Adipocyte (in vitro differentiated cells): ENCODE data around the gene FAH.

Experiments
- DNase-seq: peaks from one replicate; pipeline ENCODE4 v3.0.0-alpha.2; 2015; ENCODE audit warnings: low read depth
- H3K27me3 ChIP-seq: replicated peaks from 2 replicates; pipeline ENCODE4 v1.7.0; 2013; ENCODE audit warnings: mild to moderate bottlenecking, low read length, moderate library complexity; ENCODE audit not compliant: control insufficient read depth, insufficient read depth
- H3K36me3 ChIP-seq: 2 replicates; pipeline ENCODE4 v1.7.0; 2013; ENCODE audit warnings: low read length, mild to moderate bottlenecking, moderate library complexity; ENCODE audit not compliant: control insufficient read depth, insufficient read depth, severe bottlenecking
- H3K4me1 ChIP-seq: 2 replicates; pipeline ENCODE4 v1.7.0; 2013; ENCODE audit warnings: mild to moderate bottlenecking, low read length, moderate library complexity; ENCODE audit not compliant: control insufficient read depth, insufficient read depth
- H3K4me3 ChIP-seq: 2 replicates; pipeline ENCODE4 v1.7.0; 2013; ENCODE audit warnings: mild to moderate bottlenecking, low read length, moderate library complexity
- H3K9ac ChIP-seq: 2 replicates; pipeline ENCODE4 v1.7.0; 2013; ENCODE audit warnings: mild to moderate bottlenecking, low read length, moderate library complexity
- H3K9me3 ChIP-seq: 2 replicates; pipeline ENCODE4 v1.7.0; 2013; ENCODE audit warnings: mild to moderate bottlenecking, low read length, moderate library complexity; ENCODE audit not compliant: control insufficient read depth

The FAH gene

DNA sequence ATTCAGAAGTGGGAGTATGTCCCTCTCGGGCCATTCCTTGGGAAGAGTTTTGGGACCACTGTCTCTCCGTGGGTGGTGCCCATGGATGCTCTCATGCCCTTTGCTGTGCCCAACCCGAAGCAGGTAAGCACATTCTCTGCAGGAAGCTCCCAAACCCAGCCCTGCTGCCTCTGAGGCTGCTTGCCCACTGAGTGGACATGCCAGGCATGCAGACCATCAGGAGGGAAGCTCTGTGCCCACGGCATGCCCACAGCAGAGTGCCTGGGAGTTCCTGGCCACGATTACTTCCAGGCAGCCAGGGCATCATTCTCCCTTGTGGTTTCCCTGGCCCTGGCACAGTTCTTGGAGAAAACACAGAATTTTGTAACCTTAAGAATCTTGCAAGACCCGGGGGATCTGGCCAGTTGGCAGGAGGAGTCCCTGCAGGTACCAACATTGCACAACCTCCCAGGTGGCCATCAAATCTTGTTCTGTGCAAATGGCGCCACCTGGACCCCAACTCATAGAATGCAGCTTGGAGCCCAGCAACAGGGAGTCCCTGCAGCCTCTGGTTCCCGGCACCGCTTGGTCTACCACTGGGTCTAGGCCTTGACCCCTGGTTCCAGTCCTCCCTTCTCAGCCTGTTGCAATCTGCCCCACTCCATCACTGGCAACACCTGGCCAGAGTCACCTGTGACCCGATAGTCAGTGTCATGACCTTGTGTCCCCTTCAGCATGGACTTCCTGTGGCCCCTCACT lies 20.4 kb downstream of the FAH start:
- peaks cover 27% of the 10 kb centered on the region for H3K36me3 ChIP-seq
- H3K9me3 ChIP-seq: no peaks in the 10 kb centered on the region
- peaks cover 54% of the 10 kb centered on the region for H3K4me1 ChIP-seq
- H3K27me3 ChIP-seq: no peaks in the 10 kb centered on the region
- DNase-seq: peak; percentile 72
- peak overlapping the region; percentile 67 for H3K9ac ChIP-seq
- no peak overlapping the region for H3K4me3 ChIP-seq

DNA sequence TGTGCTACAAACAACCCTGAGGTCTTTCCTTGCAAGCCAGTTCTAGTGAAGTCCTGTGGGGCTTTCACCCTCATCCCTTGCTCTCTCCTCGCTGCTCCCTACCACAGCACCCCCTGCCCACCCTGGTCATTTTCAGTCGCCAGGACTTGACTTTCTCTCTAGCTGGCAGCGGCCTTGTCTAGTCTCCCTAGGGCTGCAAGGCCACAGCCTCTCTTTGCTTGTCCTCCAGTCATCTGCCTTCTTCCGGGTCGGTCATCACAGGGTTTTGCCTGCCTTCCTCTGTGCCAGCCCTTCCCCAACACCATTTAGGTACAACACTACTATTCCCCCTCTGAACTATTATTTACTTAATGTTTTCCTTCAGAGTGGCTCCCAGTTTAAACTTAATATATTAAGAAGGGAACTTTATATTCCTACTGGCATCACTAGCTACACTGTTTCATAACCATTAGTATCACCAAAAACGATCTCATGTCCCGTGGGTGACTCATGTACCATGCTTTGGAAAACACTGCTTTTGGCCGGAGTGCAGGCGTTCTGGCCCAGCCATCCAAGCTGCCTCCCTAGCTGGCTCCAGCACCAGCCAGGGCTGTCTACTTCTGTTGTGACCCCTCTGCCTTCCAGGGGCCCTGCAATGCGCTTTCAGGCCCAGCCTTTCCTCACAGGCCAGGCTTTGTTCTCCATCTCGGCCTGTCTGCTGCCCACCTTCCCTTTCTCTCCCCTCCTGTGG lies 21.4 kb downstream of the FAH start:
- DNase-seq: peak; percentile 92
- Histone ChIP-seq H3K9ac (peak overlapping the region; percentile 67), H3K4me1 (peaks cover 59% of the 10 kb centered on the region), H3K36me3 (peaks cover 19% of the 10 kb centered on the region), H3K4me3 (peak overlapping the region; percentile 36), H3K9me3 (no peaks in the 10 kb centered on the region), H3K27me3 (no peaks in the 10 kb centered on the region)

DNA sequence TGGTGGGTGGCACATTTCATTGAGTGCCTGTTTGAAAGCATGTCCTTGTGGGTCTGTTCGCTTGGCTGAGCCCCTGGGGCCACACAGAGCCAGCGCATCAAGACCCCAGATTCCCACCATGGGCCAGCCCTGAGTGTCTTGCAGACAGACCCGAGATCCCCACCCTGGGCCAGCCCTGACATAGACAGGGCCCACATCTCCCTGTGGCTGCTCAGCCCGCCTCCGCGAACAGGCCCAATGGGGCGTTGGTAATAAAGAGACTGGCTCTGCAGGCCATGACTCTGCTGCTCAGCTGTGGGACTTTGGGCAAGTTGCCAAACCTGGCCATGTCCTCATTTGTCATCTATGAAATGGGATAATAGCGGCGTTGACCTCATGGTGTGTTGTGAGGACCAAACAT lies 22.6 kb downstream of the FAH start:
- Histone ChIP-seq H3K36me3 (peaks cover 21% of the 10 kb centered on the region), H3K27me3 (no peaks in the 10 kb centered on the region), H3K9me3 (no peaks in the 10 kb centered on the region), H3K9ac (no peak overlapping the region), H3K4me3 (no peak overlapping the region), H3K4me1 (peaks cover 69% of the 10 kb centered on the region)
- DNase-seq: no peak

DNA sequence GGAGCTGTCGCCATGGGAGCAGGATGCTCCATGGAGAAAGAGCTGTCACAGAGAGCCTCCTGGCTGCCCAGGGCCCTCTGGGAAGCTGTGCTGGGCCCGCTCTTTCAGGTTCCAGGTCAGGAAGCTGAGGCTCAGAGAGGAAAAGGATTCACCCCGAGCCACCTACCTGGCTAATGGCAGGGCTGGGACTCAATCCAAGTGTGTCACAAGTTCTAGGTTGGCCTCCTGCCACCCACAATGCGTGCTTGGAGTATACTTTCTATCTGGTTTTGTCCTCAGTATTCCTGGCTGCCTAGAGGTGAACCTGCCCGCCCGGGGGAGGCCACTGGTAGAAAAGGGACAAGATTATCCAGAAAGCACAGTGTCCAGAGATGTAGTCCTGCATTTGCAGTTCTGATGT lies 23.6 kb downstream of the FAH start:
- H3K4me1 ChIP-seq: peaks cover 68% of the 10 kb centered on the region
- DNase-seq: no peak
- no peaks in the 10 kb centered on the region for H3K27me3 ChIP-seq
- no peaks in the 10 kb centered on the region for H3K9me3 ChIP-seq
- peaks cover 30% of the 10 kb centered on the region for H3K36me3 ChIP-seq
- no peak overlapping the region for H3K4me3 ChIP-seq
- no peak overlapping the region for H3K9ac ChIP-seq

DNA sequence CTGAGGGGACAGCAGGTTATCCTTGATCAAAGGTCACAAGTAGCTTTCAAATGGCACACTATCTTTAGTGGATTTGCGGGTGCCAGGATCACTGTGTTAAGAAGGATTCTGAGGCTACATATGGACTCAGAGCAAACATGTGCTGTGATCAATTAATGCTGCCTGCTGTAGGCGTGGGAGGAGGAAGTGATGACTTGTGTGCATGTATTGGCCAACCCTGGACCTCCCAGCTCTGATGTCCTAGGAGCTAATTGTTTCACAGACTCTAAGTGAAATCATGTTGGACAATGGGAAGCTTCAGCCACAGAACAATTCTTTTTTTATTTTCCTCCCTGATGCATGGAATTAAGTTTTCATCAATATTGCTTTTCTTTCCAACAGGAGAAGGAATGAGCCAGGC lies 24.4 kb downstream of the FAH start:
- no peak for DNase-seq
- H3K9ac ChIP-seq: no peak overlapping the region
- peaks cover 62% of the 10 kb centered on the region for H3K4me1 ChIP-seq
- H3K27me3 ChIP-seq: no peaks in the 10 kb centered on the region
- no peaks in the 10 kb centered on the region for H3K9me3 ChIP-seq
- H3K36me3 ChIP-seq: peaks cover 36% of the 10 kb centered on the region
- peak overlapping the region; percentile 20 for H3K4me3 ChIP-seq

DNA sequence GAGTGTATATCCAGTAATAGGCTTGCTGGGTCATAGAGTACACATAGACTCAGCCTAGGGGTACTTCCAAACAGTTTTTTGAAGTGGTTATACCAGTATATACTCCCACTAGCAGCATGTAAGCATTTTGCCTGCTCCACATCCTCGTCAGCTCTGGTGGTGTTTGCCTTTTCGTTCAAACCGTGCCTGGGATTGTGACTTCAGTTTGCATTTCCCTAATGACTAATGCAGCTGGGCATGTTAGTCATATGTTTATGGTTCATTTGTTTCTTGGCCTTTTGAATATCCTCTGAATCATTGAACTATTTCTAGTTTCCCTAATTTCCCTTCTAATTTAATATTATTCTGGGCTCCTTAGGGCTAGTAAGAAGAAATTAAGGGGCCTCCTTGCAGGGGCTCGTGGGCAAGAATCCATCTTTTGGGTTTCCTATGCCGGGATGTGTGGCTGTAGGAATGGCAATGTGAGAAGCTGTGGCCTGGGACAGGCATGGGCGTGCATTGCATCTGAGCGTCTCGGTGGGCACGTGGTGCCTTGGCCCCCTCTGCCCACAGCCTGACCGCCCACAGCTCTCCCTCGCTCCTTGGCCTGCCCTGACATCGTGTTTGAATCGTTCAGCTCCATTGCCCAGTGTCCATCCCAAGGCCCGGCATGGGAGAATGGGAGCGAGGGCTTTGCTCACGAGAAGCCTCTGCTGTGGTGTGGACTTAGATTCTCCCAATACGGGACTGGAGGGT lies 26.4 kb downstream of the FAH start:
- H3K36me3 ChIP-seq: peaks cover 51% of the 10 kb centered on the region
- H3K4me1 ChIP-seq: peaks cover 56% of the 10 kb centered on the region
- peak; percentile 86 for DNase-seq
- H3K4me3 ChIP-seq: peak overlapping the region; percentile 25
- no peaks in the 10 kb centered on the region for H3K9me3 ChIP-seq
- H3K9ac ChIP-seq: peak overlapping the region; percentile 37
- no peaks in the 10 kb centered on the region for H3K27me3 ChIP-seq

DNA sequence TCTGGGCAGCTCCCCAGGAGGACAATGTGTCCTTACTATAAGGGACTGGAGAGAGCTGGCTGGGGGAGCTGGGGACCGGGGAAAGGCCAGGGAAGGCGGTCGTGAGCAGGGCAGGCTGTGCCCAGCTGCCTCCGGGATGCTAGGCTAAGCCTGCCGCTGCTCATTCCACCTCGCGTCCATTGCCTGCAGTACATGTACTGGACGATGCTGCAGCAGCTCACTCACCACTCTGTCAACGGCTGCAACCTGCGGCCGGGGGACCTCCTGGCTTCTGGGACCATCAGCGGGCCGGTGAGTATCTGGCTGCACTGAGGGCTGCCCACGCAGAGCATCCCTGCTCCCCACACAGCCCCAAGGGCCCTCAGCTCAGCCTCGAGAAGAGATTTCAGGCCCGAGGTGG lies 27.1 kb downstream of the FAH start:
- no peak for DNase-seq
- Histone ChIP-seq H3K9me3 (no peaks in the 10 kb centered on the region), H3K36me3 (peaks cover 56% of the 10 kb centered on the region), H3K27me3 (no peaks in the 10 kb centered on the region), H3K9ac (no peak overlapping the region), H3K4me1 (peaks cover 48% of the 10 kb centered on the region), H3K4me3 (no peak overlapping the region)

DNA sequence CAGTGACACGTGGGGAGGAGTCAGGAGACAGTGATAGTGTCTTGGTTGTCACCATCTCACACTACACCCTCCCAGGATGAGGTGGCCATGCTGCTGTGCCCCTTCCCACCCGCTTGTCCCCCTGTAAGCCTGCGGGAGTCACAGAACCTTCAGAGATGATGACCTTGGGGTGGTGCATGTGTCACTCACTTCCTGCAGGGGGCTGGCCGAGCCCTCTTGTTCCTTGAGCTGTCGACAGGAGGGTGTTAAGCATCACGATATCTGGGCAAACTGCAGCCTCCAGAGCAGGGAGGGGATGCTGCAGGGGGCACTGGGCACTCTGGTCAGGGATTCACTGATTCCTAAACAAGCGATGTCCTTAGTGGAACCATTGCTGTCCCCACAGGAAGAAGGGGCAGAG lies 27.7 kb downstream of the FAH start:
- no peak for DNase-seq
- Histone ChIP-seq H3K9me3 (no peaks in the 10 kb centered on the region), H3K36me3 (peaks cover 55% of the 10 kb centered on the region), H3K27me3 (no peaks in the 10 kb centered on the region), H3K4me1 (peaks cover 45% of the 10 kb centered on the region), H3K9ac (no peak overlapping the region), H3K4me3 (no peak overlapping the region)

DNA sequence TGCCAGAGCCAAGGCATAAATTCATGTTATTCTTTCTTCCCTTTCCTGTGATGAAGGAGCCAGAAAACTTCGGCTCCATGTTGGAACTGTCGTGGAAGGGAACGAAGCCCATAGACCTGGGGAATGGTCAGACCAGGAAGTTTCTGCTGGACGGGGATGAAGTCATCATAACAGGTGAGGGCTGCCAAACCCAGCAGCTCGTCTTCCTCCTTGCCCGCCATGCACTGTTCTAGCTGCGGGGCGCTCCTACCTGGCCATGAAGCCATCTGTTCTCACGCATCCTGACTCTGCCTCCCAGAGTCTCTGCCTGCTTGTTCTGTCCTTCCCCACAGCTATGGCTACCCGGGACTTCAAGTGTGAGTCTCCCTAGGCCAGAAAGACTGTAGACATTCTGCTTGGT lies 28.2 kb downstream of the FAH start:
- DNase-seq: no peak
- no peak overlapping the region for H3K9ac ChIP-seq
- H3K36me3 ChIP-seq: peaks cover 56% of the 10 kb centered on the region
- H3K4me3 ChIP-seq: no peak overlapping the region
- H3K4me1 ChIP-seq: peaks cover 45% of the 10 kb centered on the region
- H3K9me3 ChIP-seq: no peaks in the 10 kb centered on the region
- H3K27me3 ChIP-seq: no peaks in the 10 kb centered on the region

DNA sequence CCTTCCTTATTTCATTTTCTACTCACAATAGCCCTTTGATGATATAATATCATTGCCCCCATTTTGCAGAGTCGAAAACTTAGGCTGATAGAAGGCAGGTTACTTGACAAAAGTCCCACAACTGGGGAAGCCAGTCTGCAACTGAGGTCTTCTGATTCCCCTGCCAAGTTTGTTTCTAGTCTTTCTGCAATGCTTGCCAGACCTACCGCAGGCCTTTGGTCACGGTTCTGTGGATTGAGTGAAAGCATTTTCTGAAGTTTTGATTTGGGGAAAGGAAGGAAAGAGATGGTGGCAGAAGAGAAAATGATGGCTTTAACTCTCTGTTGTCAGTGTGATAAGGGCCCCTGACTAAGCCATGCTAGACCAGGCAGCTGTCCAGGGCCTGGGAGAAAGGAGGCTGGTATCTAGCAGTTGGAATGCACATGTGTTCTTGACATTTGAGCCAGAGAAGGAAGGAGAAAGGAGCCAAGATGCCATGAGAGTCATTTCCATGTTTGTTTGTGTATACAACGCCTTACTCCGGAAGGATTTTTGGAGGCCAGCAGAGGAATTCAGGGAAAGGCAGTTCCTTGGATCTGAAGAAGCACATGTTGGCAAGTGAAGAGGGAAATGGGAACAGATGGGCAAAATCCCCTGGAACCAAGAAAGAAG lies 29.9 kb downstream of the FAH start:
- Histone ChIP-seq H3K4me1 (peaks cover 32% of the 10 kb centered on the region), H3K4me3 (no peak overlapping the region), H3K36me3 (peaks cover 69% of the 10 kb centered on the region), H3K9ac (no peak overlapping the region), H3K9me3 (no peaks in the 10 kb centered on the region), H3K27me3 (no peaks in the 10 kb centered on the region)
- DNase-seq: peak; percentile 82

DNA sequence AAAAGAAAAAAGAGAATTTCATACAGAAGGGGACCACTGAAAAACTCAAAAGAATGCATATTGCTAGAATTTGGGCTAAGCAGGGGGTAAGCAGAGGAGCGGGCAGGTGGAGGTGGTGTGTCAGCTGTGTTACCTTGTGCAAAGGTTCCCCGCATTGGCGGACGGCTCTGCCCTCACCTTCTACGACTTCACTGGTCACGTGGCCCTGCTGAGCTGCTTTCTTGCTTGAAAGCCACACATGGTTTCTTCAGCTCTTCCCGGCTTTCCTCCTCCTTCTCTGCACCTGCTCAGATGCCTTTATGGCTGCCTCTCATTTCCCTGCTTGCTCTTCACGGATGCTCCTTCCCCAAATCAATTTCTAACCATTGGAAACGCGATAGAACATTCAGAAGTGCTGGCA lies 30.5 kb downstream of the FAH start:
- Histone ChIP-seq H3K9me3 (no peaks in the 10 kb centered on the region), H3K4me1 (peaks cover 30% of the 10 kb centered on the region), H3K9ac (no peak overlapping the region), H3K4me3 (no peak overlapping the region), H3K27me3 (no peaks in the 10 kb centered on the region), H3K36me3 (peaks cover 72% of the 10 kb centered on the region)
- no peak for DNase-seq
